HL-60 (cell line): ENCODE data around the gene KRTAP10-1.

Experiments used
- GABPA ChIP-seq: IDR thresholded peaks from 2 replicates; pipeline ENCODE4 v1.6.1; 2012; ENCODE audit warnings: low read depth
- POLR2AphosphoS5 ChIP-seq: IDR thresholded peaks from 2 replicates; pipeline ENCODE4 v1.6.1; 2012; ENCODE audit warnings: low read depth
- TF ChIP-seq, protein P1 (sequence below): IDR thresholded peaks from one replicate; pipeline ENCODE4 v1.5.1; 2011; ENCODE audit warnings: low read length, control low read depth, inconsistent platforms; ENCODE audit not compliant: insufficient read depth
- TF ChIP-seq, protein P2 (sequence below): IDR thresholded peaks from 2 replicates; pipeline ENCODE4 v1.6.1; 2012; ENCODE audit warnings: low read depth; ENCODE audit not compliant: insufficient replicate concordance

- TF ChIP-seq, protein P1, sequence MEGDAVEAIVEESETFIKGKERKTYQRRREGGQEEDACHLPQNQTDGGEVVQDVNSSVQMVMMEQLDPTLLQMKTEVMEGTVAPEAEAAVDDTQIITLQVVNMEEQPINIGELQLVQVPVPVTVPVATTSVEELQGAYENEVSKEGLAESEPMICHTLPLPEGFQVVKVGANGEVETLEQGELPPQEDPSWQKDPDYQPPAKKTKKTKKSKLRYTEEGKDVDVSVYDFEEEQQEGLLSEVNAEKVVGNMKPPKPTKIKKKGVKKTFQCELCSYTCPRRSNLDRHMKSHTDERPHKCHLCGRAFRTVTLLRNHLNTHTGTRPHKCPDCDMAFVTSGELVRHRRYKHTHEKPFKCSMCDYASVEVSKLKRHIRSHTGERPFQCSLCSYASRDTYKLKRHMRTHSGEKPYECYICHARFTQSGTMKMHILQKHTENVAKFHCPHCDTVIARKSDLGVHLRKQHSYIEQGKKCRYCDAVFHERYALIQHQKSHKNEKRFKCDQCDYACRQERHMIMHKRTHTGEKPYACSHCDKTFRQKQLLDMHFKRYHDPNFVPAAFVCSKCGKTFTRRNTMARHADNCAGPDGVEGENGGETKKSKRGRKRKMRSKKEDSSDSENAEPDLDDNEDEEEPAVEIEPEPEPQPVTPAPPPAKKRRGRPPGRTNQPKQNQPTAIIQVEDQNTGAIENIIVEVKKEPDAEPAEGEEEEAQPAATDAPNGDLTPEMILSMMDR, result no peak
- TF ChIP-seq POLR2AphosphoS5 (no peak), GABPA (no peak)
- TF ChIP-seq, protein P2, sequence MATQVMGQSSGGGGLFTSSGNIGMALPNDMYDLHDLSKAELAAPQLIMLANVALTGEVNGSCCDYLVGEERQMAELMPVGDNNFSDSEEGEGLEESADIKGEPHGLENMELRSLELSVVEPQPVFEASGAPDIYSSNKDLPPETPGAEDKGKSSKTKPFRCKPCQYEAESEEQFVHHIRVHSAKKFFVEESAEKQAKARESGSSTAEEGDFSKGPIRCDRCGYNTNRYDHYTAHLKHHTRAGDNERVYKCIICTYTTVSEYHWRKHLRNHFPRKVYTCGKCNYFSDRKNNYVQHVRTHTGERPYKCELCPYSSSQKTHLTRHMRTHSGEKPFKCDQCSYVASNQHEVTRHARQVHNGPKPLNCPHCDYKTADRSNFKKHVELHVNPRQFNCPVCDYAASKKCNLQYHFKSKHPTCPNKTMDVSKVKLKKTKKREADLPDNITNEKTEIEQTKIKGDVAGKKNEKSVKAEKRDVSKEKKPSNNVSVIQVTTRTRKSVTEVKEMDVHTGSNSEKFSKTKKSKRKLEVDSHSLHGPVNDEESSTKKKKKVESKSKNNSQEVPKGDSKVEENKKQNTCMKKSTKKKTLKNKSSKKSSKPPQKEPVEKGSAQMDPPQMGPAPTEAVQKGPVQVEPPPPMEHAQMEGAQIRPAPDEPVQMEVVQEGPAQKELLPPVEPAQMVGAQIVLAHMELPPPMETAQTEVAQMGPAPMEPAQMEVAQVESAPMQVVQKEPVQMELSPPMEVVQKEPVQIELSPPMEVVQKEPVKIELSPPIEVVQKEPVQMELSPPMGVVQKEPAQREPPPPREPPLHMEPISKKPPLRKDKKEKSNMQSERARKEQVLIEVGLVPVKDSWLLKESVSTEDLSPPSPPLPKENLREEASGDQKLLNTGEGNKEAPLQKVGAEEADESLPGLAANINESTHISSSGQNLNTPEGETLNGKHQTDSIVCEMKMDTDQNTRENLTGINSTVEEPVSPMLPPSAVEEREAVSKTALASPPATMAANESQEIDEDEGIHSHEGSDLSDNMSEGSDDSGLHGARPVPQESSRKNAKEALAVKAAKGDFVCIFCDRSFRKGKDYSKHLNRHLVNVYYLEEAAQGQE, result no peak
These were observed 41.5 kb downstream of the KRTAP10-1 start for GRCh38 chr21:44498280-44499210.
